ENCODE data around the gene DICER1. TPM values are rescaled to one million over a fixed set of nuclear protein-coding genes. Genes with fewer than 3 reads are reported as not detected.

DICER1 gene
- total and polyA plus RNA-seq, 2 donors (not counting 3 experiments of a cell fraction or from before 2014, with no cell fraction given), result 8.3 to 43.6 TPM

DNA sequence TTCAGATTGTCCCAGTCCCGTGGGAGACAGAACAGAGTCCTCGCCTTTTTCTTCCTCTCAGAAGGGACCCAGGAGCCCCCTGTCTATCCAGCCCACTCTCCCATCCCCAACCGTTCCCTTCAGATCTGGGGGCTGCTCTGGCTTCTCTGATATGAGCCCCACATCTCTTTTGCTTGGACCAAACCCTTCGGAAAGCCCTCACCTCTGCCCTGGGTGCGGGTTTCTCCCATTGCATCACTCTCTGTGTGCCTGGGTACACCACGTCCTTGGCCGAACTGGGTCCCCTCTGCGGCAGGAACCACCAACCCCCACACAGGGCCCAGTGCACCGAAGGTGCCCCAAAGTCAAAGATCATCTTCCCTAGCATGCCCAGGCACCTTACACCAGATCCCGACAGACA is 87.8 kb downstream of the DICER1 start:
- FAIRE-seq (no peak), DNase-seq (ENCODE audit: low read depth, low spot score) (no peak)
- no peaks in the 10 kb centered on the region for H3K36me3 ChIP-seq (ENCODE audit: control insufficient read depth in 2 of 2, extremely low read depth in 1 of 2, insufficient read depth in 2 of 2, low read length in 2 of 2)
- no peak overlapping the region for H3K4me2 ChIP-seq (ENCODE audit: insufficient read depth, low read length)
- H3K4me3 ChIP-seq (replicated peaks in 1 of 3; ENCODE audit: insufficient read depth in 1 of 3, low read depth in 1 of 3, low read length in 3 of 3), result no peak overlapping the region
- H3K27ac ChIP-seq (ENCODE audit: insufficient read depth, low read depth, low read length), result no peak overlapping the region
- no peak overlapping the region for H3K9ac ChIP-seq (replicated peaks; ENCODE audit: extremely low read depth, insufficient read depth, low read length)
- ChIA-PET CTCF (no interaction called here), POLR2A (no interaction called here)
- H3K9me3 ChIP-seq (replicated peaks; ENCODE audit: control insufficient read depth, insufficient read depth, low read length), result no peaks in the 10 kb centered on the region
- H3K79me2 ChIP-seq (ENCODE audit: control insufficient read depth, insufficient read depth, low read length), result no peaks in the 10 kb centered on the region
- H2AFZ ChIP-seq (ENCODE audit: low read depth, low read length), result no peak overlapping the region
- no peaks in the 10 kb centered on the region for H3K27me3 ChIP-seq (ENCODE audit: control insufficient read depth in 2 of 2, insufficient read depth in 2 of 2, low read length in 2 of 2)
- dilution Hi-C loops (cut with MboI; ENCODE audit: extremely low pct_ligation_motif_present, low sequenced_read_pairs), result no loop called here
- no peaks in the 10 kb centered on the region for H4K20me1 ChIP-seq (replicated peaks; ENCODE audit: control insufficient read depth, extremely low read depth, insufficient read depth, low read length)
- intact Hi-C loops (cut with micrococcal nuclease), result no loop called here
- TF ChIP-seq, protein P1, sequence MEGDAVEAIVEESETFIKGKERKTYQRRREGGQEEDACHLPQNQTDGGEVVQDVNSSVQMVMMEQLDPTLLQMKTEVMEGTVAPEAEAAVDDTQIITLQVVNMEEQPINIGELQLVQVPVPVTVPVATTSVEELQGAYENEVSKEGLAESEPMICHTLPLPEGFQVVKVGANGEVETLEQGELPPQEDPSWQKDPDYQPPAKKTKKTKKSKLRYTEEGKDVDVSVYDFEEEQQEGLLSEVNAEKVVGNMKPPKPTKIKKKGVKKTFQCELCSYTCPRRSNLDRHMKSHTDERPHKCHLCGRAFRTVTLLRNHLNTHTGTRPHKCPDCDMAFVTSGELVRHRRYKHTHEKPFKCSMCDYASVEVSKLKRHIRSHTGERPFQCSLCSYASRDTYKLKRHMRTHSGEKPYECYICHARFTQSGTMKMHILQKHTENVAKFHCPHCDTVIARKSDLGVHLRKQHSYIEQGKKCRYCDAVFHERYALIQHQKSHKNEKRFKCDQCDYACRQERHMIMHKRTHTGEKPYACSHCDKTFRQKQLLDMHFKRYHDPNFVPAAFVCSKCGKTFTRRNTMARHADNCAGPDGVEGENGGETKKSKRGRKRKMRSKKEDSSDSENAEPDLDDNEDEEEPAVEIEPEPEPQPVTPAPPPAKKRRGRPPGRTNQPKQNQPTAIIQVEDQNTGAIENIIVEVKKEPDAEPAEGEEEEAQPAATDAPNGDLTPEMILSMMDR (IDR thresholded peaks at IDR 0.05; ENCODE audit: extremely low read depth in 1 of 2, insufficient read depth in 1 of 2, low read depth in 1 of 2, low read length in 2 of 2), result no peak
- TF ChIP-seq MYC (IDR thresholded peaks at IDR 0.05; ENCODE audit: low read depth, low read length) (no peak), GATA2 (IDR thresholded peaks at IDR 0.05; ENCODE audit: insufficient read depth, insufficient read length, low read depth, low read length) (no peak), JUN (IDR thresholded peaks at IDR 0.05; ENCODE audit: borderline replicate concordance, insufficient read depth, insufficient read length, low read depth) (no peak), POLR2A (IDR thresholded peaks at IDR 0.05; ENCODE audit: low read depth, low read length) (no peak)
- no peaks in the 10 kb centered on the region for H3K9me1 ChIP-seq (replicated peaks; ENCODE audit: control insufficient read depth, extremely low read depth, insufficient read depth, low read length)
- H3K4me1 ChIP-seq (ENCODE audit: control insufficient read depth, extremely low read depth, insufficient read depth, low read length), result no peaks in the 10 kb centered on the region
- BruUV-seq (replicated peaks), result no TSS peak

DNA sequence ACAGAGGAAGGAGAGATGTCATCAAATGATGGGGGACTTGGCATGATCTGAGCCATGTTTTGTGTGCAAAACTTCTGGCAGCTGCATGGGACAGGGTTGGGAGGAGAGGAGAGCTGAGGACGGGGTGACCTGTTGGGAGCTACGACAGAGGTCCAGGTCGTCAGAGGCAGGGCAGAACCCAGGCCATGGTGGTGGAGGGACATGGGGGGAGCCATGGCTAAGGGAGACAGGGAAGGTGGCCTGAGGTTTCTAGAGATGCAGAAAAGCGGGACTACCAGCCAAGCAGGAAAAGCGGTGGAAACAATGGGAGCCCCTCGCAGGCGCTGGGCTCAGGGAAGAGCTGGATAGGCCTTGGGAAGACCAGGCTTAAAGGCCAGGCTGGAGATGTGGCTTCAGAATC is 88.3 kb downstream of the DICER1 start:
- dilution Hi-C loops (cut with MboI; ENCODE audit: extremely low pct_ligation_motif_present, low sequenced_read_pairs), result no loop called here
- Histone ChIP-seq H2AFZ (ENCODE audit: low read depth, low read length) (no peak overlapping the region), H3K9me1 (replicated peaks; ENCODE audit: control insufficient read depth, extremely low read depth, insufficient read depth, low read length) (no peaks in the 10 kb centered on the region), H3K9me3 (replicated peaks; ENCODE audit: control insufficient read depth, insufficient read depth, low read length) (no peaks in the 10 kb centered on the region), H3K27me3 (ENCODE audit: control insufficient read depth in 2 of 2, insufficient read depth in 2 of 2, low read length in 2 of 2) (no peaks in the 10 kb centered on the region), H3K4me1 (ENCODE audit: control insufficient read depth, extremely low read depth, insufficient read depth, low read length) (no peaks in the 10 kb centered on the region), H3K36me3 (ENCODE audit: control insufficient read depth in 2 of 2, extremely low read depth in 1 of 2, insufficient read depth in 2 of 2, low read length in 2 of 2) (no peaks in the 10 kb centered on the region), H3K4me3 (replicated peaks in 1 of 3; ENCODE audit: insufficient read depth in 1 of 3, low read depth in 1 of 3, low read length in 3 of 3) (no peak overlapping the region), H3K4me2 (ENCODE audit: insufficient read depth, low read length) (no peak overlapping the region), H3K27ac (ENCODE audit: insufficient read depth, low read depth, low read length) (no peak overlapping the region), H4K20me1 (replicated peaks; ENCODE audit: control insufficient read depth, extremely low read depth, insufficient read depth, low read length) (no peaks in the 10 kb centered on the region), H3K79me2 (ENCODE audit: control insufficient read depth, insufficient read depth, low read length) (no peaks in the 10 kb centered on the region), H3K9ac (replicated peaks; ENCODE audit: extremely low read depth, insufficient read depth, low read length) (no peak overlapping the region)
- ChIA-PET CTCF (no interaction called here), POLR2A (no interaction called here)
- BruUV-seq (replicated peaks), result no TSS peak
- FAIRE-seq (no peak), DNase-seq (ENCODE audit: low read depth, low spot score) (no peak)
- TF ChIP-seq FOS (IDR thresholded peaks at IDR 0.05; ENCODE audit: borderline replicate concordance, insufficient read depth, low read length) (no peak), POLR2A (IDR thresholded peaks at IDR 0.05; ENCODE audit: low read depth, low read length) (no peak), JUN (IDR thresholded peaks at IDR 0.05; ENCODE audit: borderline replicate concordance, insufficient read depth, insufficient read length, low read depth) (no peak), GATA2 (IDR thresholded peaks at IDR 0.05; ENCODE audit: insufficient read depth, insufficient read length, low read depth, low read length) (no peak), MYC (IDR thresholded peaks at IDR 0.05; ENCODE audit: low read depth, low read length) (no peak), EZH2 (IDR thresholded peaks at IDR 0.05; ENCODE audit: borderline replicate concordance, low read depth, low read length, severe bottlenecking) (no peak), POLR2AphosphoS5 (IDR thresholded peaks at IDR 0.05; ENCODE audit: insufficient read depth, low read depth, low read length) (no peak)
- TF ChIP-seq, protein P2, sequence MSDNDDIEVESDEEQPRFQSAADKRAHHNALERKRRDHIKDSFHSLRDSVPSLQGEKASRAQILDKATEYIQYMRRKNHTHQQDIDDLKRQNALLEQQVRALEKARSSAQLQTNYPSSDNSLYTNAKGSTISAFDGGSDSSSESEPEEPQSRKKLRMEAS (IDR thresholded peaks at IDR 0.05; ENCODE audit: insufficient read depth, insufficient read length), result no peak
- TF ChIP-seq, protein P1 (IDR thresholded peaks at IDR 0.05; ENCODE audit: extremely low read depth in 1 of 2, insufficient read depth in 1 of 2, low read depth in 1 of 2, low read length in 2 of 2), result no peak
- intact Hi-C loops (cut with micrococcal nuclease), result no loop called here
